MM.1S (cell line): ENCODE results near the gene FRYL.
"Not testable (repeated sequence)": the region's sequence is repeated elsewhere in the genome, so short reads cannot be mapped to it uniquely, and the experiment has no call there.

ENCODE experiments used
- EZH2 ChIP-seq: fragments of 300-600 bp; sonication (generic); optimal IDR thresholded peaks from 2 replicates; pipeline ENCODE3; 2017; ENCODE audit warnings: low read depth, mild to moderate bottlenecking, antibody characterized with exemption, low read length, mixed read lengths
- EZH2phosphoT487 ChIP-seq: fragments of 300-600 bp; sonication (generic); IDR thresholded peaks from 2 replicates; pipeline ENCODE4 v1.6.1; 2018; ENCODE audit warnings: antibody characterized with exemption, low read length
- TF ChIP-seq, protein P1 (sequence below): fragments of 300-600 bp; sonication (generic); IDR thresholded peaks from 2 replicates; pipeline ENCODE4 v1.5.1; 2016; ENCODE audit warnings: antibody characterized with exemption, low read length, mixed read lengths

DNA sequence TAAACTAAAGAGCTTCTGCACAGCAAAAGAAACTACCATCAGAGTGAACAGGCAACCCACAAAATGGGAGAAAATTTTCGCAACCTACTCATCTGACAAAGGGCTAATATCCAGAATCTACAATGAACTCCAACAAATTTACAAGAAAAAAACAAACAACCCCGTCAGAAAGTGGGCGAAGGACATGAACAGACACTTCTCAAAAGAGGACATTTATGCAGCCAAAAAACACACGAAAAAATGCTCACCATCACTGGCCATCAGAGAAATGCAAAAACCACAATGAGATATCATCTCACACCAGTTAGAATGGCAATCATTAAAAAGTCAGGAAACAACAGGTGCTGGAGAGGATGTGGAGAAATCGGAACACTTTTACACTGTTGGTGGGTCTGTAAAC is 63.8 kb downstream of the FRYL start:
- not testable (repeated sequence) for TF ChIP-seq EZH2, EZH2phosphoT487
- TF ChIP-seq, protein P1, sequence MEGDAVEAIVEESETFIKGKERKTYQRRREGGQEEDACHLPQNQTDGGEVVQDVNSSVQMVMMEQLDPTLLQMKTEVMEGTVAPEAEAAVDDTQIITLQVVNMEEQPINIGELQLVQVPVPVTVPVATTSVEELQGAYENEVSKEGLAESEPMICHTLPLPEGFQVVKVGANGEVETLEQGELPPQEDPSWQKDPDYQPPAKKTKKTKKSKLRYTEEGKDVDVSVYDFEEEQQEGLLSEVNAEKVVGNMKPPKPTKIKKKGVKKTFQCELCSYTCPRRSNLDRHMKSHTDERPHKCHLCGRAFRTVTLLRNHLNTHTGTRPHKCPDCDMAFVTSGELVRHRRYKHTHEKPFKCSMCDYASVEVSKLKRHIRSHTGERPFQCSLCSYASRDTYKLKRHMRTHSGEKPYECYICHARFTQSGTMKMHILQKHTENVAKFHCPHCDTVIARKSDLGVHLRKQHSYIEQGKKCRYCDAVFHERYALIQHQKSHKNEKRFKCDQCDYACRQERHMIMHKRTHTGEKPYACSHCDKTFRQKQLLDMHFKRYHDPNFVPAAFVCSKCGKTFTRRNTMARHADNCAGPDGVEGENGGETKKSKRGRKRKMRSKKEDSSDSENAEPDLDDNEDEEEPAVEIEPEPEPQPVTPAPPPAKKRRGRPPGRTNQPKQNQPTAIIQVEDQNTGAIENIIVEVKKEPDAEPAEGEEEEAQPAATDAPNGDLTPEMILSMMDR, result not testable (repeated sequence)
